ENCODE results near the gene FCN3.
A peak's percentile ranks its signal among the peaks of the same experiment; 100 is the strongest.
"Not testable (repeated sequence)": the region's sequence is repeated elsewhere in the genome, so short reads cannot be mapped to it uniquely, and the experiment has no call there.

FCN3 gene

DNA sequence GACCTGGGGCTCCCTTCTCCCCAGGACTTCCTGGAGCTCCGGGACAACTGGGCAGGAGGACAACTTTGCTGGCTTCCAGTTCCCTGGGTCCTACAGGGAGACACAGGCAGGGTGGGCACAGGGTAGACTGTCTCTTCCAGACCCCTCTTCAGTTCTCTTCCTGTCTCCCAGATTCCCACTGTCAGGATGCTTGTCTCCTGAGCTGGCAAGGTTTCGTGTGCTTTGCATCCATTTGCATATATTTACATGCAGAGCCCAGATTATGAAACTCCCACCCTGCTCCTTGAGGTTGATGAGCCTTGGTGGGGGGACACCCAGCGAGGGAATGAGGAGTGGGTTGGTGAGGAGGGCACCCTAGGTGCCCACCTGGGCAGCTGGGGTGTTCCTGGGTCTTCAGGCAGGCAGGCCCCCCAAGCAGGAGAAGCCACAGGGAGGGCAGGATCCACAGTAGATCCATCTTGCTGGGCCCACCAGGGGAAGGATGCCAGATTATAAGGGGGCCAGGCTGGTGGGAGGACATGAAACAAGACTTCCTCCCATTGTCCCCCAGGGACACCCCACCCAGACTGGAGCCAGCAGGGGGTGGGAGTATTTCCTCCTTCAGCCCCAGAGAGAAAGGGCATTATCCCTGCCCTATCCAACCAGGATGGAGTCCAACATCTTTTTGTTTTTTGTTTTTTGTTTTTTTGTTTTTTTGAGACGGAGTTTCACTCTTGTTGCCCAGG is at the start of gene FCN3:
Gene FCN3 (minus strand): TSS at position 463 of the 725 bp plus-strand sequence. CDS start 6 bp downstream, at position 457.
- DNase-seq: no peak

- no peak for DNase-seq
Observed at GRCh38 chr1:27423709-27424108, 49.1 kb upstream of the FCN3 start.

- peak; percentile 29 to 44 for DNase-seq
Observed at GRCh38 chr1:27418326-27419185, 43.9 kb upstream of the FCN3 start.

GRCh38 chr1:27417713-27418112 is 43.1 kb upstream of the FCN3 start:
- DNase-seq: no peak

GRCh38 chr1:27416387-27417111 is 41.9 kb upstream of the FCN3 start:
- DNase-seq: peak; percentile 68 to 75

DNA sequence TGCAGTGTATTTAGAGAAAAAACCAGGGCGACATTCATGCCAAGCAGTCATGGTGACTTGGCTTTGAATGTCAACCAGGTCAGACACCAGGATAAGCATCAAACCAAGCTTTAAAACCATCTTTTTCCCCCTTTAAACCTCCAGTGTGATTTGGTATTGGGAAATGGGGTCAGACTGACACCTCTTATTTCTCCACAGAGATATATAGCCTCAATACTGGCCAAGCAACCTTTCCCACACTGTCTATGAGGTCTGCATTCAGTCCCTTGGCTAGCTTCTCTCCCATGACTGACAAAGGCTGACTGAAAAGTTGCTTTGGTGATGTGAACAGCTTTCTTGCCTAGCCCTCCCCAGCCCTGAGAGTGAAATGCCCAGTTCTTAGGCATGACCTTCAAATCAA is 39.5 kb upstream of the FCN3 start:
- no peak for DNase-seq

DNA sequence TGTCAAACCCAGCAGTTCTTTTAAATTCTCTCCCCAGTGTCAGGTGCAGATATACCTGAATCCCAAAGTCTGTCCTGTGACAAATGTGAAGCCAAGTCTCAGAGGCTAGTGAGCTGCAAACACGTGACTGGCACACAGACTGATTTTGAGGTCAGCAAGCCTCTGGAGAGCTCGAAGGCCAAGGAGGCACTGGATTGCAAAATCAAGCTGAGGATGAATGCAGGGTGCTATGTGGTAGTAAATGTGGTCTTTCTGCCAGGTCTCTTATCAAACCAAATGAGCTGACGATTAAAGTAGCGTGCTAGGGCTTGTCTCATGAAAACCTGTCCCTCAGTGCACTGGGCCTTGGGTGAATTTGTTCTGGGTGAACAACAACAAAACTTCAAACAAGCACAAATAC is 38.4 kb upstream of the FCN3 start:
- DNase-seq: no peak

DNA sequence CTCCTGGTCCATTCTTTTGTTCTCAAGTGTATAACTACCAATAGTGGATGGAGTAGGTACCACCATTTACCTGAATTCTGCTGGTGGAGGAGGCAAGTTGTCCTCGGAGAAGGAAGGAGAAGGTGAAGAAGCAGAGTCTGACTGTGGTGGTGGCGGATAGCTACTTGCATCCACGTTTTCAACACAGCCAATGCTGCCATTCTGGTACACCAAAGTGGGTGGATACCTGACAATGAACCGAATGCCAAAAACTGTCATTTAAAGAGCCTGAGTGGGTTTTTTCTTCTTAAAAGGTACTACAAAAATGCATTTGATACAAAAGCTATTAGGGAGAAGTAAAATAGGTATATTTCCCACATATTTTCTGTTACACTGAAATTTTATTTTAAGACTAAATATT is 37.9 kb upstream of the FCN3 start:
- DNase-seq: no peak

DNA sequence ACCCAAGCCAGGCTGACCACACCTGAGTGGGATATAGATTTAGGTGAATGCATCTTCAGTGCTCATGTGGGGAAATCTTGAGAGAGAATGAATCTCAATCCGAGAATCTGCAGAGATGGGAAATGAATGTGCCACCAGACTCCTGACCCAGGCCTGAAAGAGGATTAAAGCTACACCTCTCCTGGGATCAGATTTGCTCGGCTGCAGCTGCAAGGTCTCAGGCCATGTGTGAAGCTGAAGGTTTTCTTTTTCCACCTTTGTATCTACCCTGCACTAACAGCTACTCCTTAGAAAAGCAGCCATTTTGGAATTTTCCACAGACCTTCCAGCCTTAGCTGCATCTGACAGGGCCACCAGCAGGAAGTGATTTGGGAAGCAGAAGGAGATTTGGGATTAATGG is 36.1 kb upstream of the FCN3 start:
- DNase-seq: no peak

GRCh38 chr1:27409669-27410068 is 35.0 kb upstream of the FCN3 start:
- DNase-seq: no peak

DNA sequence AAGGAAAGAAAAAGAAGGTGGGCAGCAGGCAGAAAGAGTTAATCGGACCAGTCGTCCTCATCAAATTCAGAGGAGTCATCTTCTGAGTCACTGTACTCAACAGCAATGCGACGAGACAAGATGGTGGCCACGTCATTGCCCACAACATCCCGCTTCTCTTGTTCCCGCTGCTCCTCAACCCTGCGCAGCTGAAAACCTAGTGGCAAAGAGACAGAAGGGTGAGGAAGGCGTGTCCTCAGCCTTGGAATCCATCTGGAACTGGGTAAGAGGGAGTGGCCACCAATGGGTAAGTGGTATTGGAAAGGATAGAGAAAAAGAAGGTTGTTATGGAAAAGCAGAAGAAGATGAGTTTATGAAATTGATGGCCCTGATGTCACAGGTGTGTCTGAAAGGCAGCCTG is 33.5 kb upstream of the FCN3 start:
- no peak for DNase-seq

DNA sequence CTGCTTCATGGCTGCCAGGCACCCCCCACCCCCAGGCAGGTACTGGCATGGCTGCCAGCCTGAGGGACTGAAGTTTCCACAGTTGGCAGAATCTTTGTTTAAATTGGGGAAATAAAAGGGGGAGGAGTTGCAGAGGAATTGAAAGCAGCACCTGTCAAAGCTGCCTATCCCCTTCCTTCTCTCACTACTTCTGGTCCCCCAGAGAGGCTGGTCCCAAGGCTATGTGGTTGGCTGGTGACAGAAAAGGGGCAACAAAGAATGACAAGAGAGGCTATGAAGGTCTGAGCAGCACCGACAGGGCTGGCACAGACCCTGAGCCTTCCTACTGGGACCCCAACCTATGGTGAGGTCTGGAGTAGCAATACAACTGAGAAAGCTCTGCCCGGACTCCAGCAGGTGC is 32.2 kb upstream of the FCN3 start:
- not testable (repeated sequence) for DNase-seq

GRCh38 chr1:27406362-27406680 is 31.7 kb upstream of the FCN3 start:
- no peak for DNase-seq

DNA sequence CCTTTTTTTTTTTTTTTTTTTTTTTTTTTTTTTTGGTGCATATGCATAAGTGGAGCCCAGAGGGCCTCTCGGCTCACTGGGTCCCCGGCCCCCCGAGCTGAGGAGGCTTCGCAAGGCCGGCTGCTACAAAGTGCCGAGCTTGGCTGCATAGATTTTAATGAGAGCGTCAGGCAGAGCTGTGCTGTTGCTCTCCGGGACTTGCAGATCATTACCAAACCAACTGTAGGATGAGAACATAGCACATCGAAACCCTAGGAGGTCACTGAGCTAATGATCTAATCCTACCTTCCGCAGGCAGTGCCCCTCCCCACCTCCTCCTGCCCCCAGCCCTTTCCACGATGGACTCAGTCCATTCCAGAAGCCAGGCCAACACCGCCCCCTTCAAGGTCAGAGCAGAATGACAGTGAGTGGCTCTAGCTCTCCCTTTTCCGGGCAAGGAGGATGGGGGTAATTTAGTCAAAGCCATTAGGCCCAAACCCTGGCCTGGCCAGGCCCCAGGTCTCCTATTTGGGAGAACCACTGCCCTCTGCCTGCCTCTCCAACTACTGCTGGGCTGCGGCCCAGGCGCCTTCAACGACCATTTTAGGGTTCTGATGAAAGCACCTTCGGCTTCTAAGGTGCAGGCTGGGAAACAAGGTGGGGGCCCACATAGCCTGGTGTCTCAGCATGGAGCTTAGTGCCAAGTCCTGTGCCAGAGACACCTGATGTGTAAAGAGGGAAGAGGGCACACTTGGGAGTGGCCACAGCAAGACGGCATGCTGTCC is 31.2 kb upstream of the FCN3 start:
- DNase-seq: not testable (repeated sequence)

- DNase-seq: no peak
Observed at GRCh38 chr1:27405074-27405473, 30.4 kb upstream of the FCN3 start.

DNA sequence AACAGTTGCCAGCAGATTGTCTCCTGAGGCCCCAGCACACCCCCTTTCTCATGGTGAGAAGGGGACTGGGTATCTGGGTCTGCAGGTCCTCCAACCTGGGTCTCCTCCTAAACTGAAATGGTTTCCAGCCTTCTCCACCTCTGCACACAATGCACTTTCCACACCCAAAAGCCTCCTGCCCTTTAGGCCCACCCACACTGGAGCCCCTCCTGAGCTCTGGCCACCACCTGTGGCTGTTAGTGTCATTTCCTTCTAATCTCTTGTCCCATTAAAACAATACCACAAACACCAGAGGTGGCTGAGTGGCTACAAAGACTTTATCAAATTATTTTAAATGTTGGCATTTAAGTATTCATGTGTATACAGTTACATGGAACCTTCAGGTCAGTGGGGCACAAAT is 29.3 kb upstream of the FCN3 start:
- no peak for DNase-seq

- DNase-seq: peak; percentile 32 to 52
Observed at GRCh38 chr1:27403065-27403726, 28.6 kb upstream of the FCN3 start.

DNA sequence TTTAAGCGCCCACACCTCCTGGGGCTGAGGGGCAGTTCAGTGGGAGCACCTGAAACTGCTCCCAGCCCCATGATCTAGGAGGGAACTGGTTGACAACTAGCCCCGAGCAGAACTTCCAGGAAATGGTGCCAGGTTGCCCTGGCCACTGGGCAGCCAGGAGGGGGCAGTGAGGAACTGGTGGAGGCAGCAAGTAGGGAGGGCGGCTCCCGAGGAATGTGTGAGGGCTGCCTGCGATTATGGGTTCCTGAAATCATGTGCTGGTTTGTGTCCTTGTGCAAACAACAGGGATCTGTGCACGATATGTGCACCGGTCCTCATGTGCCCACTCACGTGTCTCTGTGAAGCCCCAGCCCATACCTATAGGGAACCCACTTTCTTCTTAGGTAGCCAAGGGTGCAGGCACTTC is 27.7 kb upstream of the FCN3 start:
- DNase-seq: peak; percentile 14 to 43

DNA sequence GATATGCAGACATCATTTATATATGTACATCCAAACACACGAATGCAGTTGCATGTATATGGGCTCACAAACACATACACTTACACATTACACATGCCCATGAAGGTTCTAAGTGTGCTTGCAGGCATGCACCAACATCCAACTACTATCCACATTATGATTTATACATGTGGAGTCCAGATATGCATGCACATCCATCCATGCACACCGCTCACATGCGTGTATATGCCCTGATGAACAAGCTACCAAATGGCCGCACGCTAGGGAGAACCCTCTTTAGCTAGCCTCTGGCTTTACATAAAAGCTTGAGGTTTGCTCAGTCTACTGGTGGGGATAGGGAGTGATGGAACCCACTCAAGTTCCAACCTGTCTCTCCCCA is 26.3 kb upstream of the FCN3 start:
- DNase-seq: no peak

GRCh38 chr1:27400082-27400962 is 25.7 kb upstream of the FCN3 start:
- DNase-seq: no peak

Measured in CD4-positive, alpha-beta T cell treated with Interleukin-1 beta for 1 hour (primary cell).